ENCODE data around the gene DPYD. TPM values are rescaled to one million over a fixed set of nuclear protein-coding genes. Genes with fewer than 3 reads are reported as not detected.

The DPYD gene
- total RNA-seq, 1 donor = 81.4 TPM

- Histone ChIP-seq H3K79me2 (ENCODE audit: insufficient read depth, low read length) (peaks cover 63% of the 10 kb centered on the region), H3K36me3 (ENCODE audit: insufficient read depth, low read length) (no peaks in the 10 kb centered on the region), H4K20me1 (ENCODE audit: insufficient read depth, low read length) (no peaks in the 10 kb centered on the region), H3K9me3 (ENCODE audit: low read depth, low read length) (no peaks in the 10 kb centered on the region), H3K27ac (ENCODE audit: low read depth, low read length) (no peak overlapping the region), H3K4me1 (ENCODE audit: insufficient read depth, low read length) (peaks cover 9% of the 10 kb centered on the region), H3K4me2 (ENCODE audit: insufficient read depth, low read length) (no peak overlapping the region), H2AFZ (ENCODE audit: low read length) (no peak overlapping the region), H3K4me3 (ENCODE audit: insufficient read depth, low read length) (no peak overlapping the region), H3K27me3 (ENCODE audit: insufficient read depth, low read length) (no peaks in the 10 kb centered on the region)
- no peak for DNase-seq (ENCODE audit: insufficient read length, low spot score, missing footprints)
- TF ChIP-seq CTCF (IDR thresholded peaks at IDR 0.05; ENCODE audit: extremely low read depth, low read depth, low read length) = no peak
Measured at GRCh38 chr1:97893844-97894243, 27.0 kb downstream of the DPYD start.

GRCh38 chr1:97886199-97886598 is 34.6 kb downstream of the DPYD start:
- H3K4me2 ChIP-seq (ENCODE audit: insufficient read depth, low read length) = no peak overlapping the region
- H3K79me2 ChIP-seq (ENCODE audit: insufficient read depth, low read length) = peaks cover 40% of the 10 kb centered on the region
- H2AFZ ChIP-seq (ENCODE audit: low read length) = no peak overlapping the region
- H4K20me1 ChIP-seq (ENCODE audit: insufficient read depth, low read length) = peaks cover 5% of the 10 kb centered on the region
- no peaks in the 10 kb centered on the region for H3K9me3 ChIP-seq (ENCODE audit: low read depth, low read length)
- peaks cover 5% of the 10 kb centered on the region for H3K36me3 ChIP-seq (ENCODE audit: insufficient read depth, low read length)
- no peak overlapping the region for H3K27ac ChIP-seq (ENCODE audit: low read depth, low read length)
- no peaks in the 10 kb centered on the region for H3K4me1 ChIP-seq (ENCODE audit: insufficient read depth, low read length)
- H3K4me3 ChIP-seq (ENCODE audit: insufficient read depth, low read length) = no peak overlapping the region
- no peak for DNase-seq (ENCODE audit: insufficient read length, low spot score, missing footprints)
- no peaks in the 10 kb centered on the region for H3K27me3 ChIP-seq (ENCODE audit: insufficient read depth, low read length)
- TF ChIP-seq CTCF (IDR thresholded peaks at IDR 0.05; ENCODE audit: extremely low read depth, low read depth, low read length) = no peak

GRCh38 chr1:97883823-97884222 is 37.0 kb downstream of the DPYD start:
- H3K79me2 ChIP-seq (ENCODE audit: insufficient read depth, low read length) = peaks cover 31% of the 10 kb centered on the region
- no peak for TF ChIP-seq CTCF (IDR thresholded peaks at IDR 0.05; ENCODE audit: extremely low read depth, low read depth, low read length)
- H4K20me1 ChIP-seq (ENCODE audit: insufficient read depth, low read length) = peaks cover 5% of the 10 kb centered on the region
- no peak for DNase-seq (ENCODE audit: insufficient read length, low spot score, missing footprints)
- H3K4me1 ChIP-seq (ENCODE audit: insufficient read depth, low read length) = no peaks in the 10 kb centered on the region
- H3K4me2 ChIP-seq (ENCODE audit: insufficient read depth, low read length) = no peak overlapping the region
- no peaks in the 10 kb centered on the region for H3K27me3 ChIP-seq (ENCODE audit: insufficient read depth, low read length)
- peaks cover 5% of the 10 kb centered on the region for H3K36me3 ChIP-seq (ENCODE audit: insufficient read depth, low read length)
- no peak overlapping the region for H2AFZ ChIP-seq (ENCODE audit: low read length)
- H3K9me3 ChIP-seq (ENCODE audit: low read depth, low read length) = no peaks in the 10 kb centered on the region
- no peak overlapping the region for H3K27ac ChIP-seq (ENCODE audit: low read depth, low read length)
- H3K4me3 ChIP-seq (ENCODE audit: insufficient read depth, low read length) = no peak overlapping the region

- H4K20me1 ChIP-seq (ENCODE audit: insufficient read depth, low read length) = peaks cover 3% of the 10 kb centered on the region
- DNase-seq (ENCODE audit: insufficient read length, low spot score, missing footprints) = no peak
- H3K27ac ChIP-seq (ENCODE audit: low read depth, low read length) = no peak overlapping the region
- peaks cover 3% of the 10 kb centered on the region for H3K79me2 ChIP-seq (ENCODE audit: insufficient read depth, low read length)
- H3K27me3 ChIP-seq (ENCODE audit: insufficient read depth, low read length) = no peaks in the 10 kb centered on the region
- no peak overlapping the region for H3K4me3 ChIP-seq (ENCODE audit: insufficient read depth, low read length)
- no peak for TF ChIP-seq CTCF (IDR thresholded peaks at IDR 0.05; ENCODE audit: extremely low read depth, low read depth, low read length)
- H3K4me1 ChIP-seq (ENCODE audit: insufficient read depth, low read length) = no peaks in the 10 kb centered on the region
- H2AFZ ChIP-seq (ENCODE audit: low read length) = no peak overlapping the region
- H3K36me3 ChIP-seq (ENCODE audit: insufficient read depth, low read length) = peaks cover 2% of the 10 kb centered on the region
- H3K4me2 ChIP-seq (ENCODE audit: insufficient read depth, low read length) = no peak overlapping the region
- no peaks in the 10 kb centered on the region for H3K9me3 ChIP-seq (ENCODE audit: low read depth, low read length)
Measured at GRCh38 chr1:97877307-97877706, 43.5 kb downstream of the DPYD start.
